Keratinocyte (primary cell): ENCODE measurements around the gene TNIK. TPM values are rescaled to one million over a fixed set of nuclear protein-coding genes. Genes with fewer than 3 reads are reported as not detected.
A peak's percentile ranks its signal among the peaks of the same experiment; 100 is the strongest.

Experiments
- DNase-seq: peaks from one replicate; pipeline ENCODE4 v3.0.0-alpha.2; 2011; ENCODE audit warnings: low read depth, missing footprints, low spot score
- FAIRE-seq: peaks from 2 replicates; lab custom pipeline; 2011; peaks lifted over from hg19 to GRCh38; lab: Jason Lieb, UNC
- H2AFZ ChIP-seq: 2 replicates; pipeline ENCODE4 v1.6.0; 2012; ENCODE audit warnings: low read length, control low read depth, inconsistent platforms; ENCODE audit not compliant: control insufficient read depth
- H3K27ac ChIP-seq: 2 replicates; pipeline ENCODE4 v1.5.1; 2011; ENCODE audit warnings: low read length; ENCODE audit not compliant: control insufficient read depth, insufficient read depth
- H3K27me3 ChIP-seq: 3 replicates; pipeline ENCODE4 v1.6.0; 2011; ENCODE audit warnings: low read length; ENCODE audit not compliant: control insufficient read depth, insufficient read depth; ENCODE audit errors: extremely low read depth
- H3K36me3 ChIP-seq, 2 experiments: 2 replicates in 1 of 2; 3 replicates in 1 of 2; pipeline ENCODE4 v1.5.1; 2011; ENCODE audit warnings: low read length in 2 of 2, mild to moderate bottlenecking in 1 of 2; ENCODE audit not compliant: control insufficient read depth in 2 of 2, insufficient read depth in 2 of 2; ENCODE audit errors: extremely low read depth in 1 of 2
- H3K4me1 ChIP-seq: 3 replicates; pipeline ENCODE4 v1.5.1; 2011; ENCODE audit warnings: low read length; ENCODE audit not compliant: control insufficient read depth, insufficient read depth; ENCODE audit errors: extremely low read depth
- H3K4me2 ChIP-seq: 3 replicates; pipeline ENCODE4 v1.6.0; 2011; ENCODE audit warnings: low read depth, low read length; ENCODE audit not compliant: control insufficient read depth, insufficient read depth; ENCODE audit errors: extremely low read depth
- H3K4me3 ChIP-seq, 3 experiments: fragments of 200-600 bp in 1 of 3; sonication (generic) in 1 of 3; 2 replicates in 2 of 3; 3 replicates in 1 of 3; pipeline ENCODE4 v1.5.1; 2011 to 2016; ENCODE audit warnings: low read length in 3 of 3, mild to moderate bottlenecking in 3 of 3, control low read depth in 2 of 3, inconsistent platforms in 1 of 3, low read depth in 1 of 3, mixed read lengths in 1 of 3, mixed run types in 1 of 3, moderate library complexity in 1 of 3; ENCODE audit not compliant: control insufficient read depth in 2 of 3, insufficient read depth in 2 of 3; ENCODE audit errors: extremely low read depth in 1 of 3
- H3K79me2 ChIP-seq: 2 replicates; pipeline ENCODE4 v1.6.0; 2012; ENCODE audit warnings: low read length; ENCODE audit not compliant: control insufficient read depth, insufficient read depth
- H3K9ac ChIP-seq: 3 replicates; pipeline ENCODE4 v1.6.0; 2011; ENCODE audit warnings: low read length; ENCODE audit not compliant: control insufficient read depth, insufficient read depth; ENCODE audit errors: extremely low read depth
- H3K9me1 ChIP-seq: 3 replicates; pipeline ENCODE4 v1.6.0; 2011; ENCODE audit warnings: low read length; ENCODE audit not compliant: control insufficient read depth, insufficient read depth; ENCODE audit errors: extremely low read depth
- H3K9me3 ChIP-seq: 2 replicates; pipeline ENCODE4 v1.5.1; 2012; ENCODE audit warnings: low read depth, low read length; ENCODE audit not compliant: control insufficient read depth
- H4K20me1 ChIP-seq: 3 replicates; pipeline ENCODE4 v1.6.0; 2011; ENCODE audit warnings: low read length; ENCODE audit not compliant: control insufficient read depth, insufficient read depth; ENCODE audit errors: extremely low read depth
- EZH2 ChIP-seq: IDR thresholded peaks from one replicate; pipeline ENCODE4 v1.6.1; 2012; ENCODE audit warnings: inconsistent platforms, mild to moderate bottlenecking, low read length, moderate library complexity
- dilution Hi-C: fragments of 300-500 bp; cut with MboI; formaldehyde crosslinking; loops from one replicate; pipeline ENCODE4 v1.7.0; 2020; ENCODE audit warnings: low sequenced_read_pairs; ENCODE audit not compliant: extremely low pct_ligation_motif_present
- polyA plus RNA-seq, 5 experiments: library from polyadenylated mRNA; depleted of rRNA in 3 of 5; stranded (reverse) in 3 of 5; stranded (forward) in 1 of 5; unstranded in 1 of 5; fragments of >200 nt; gene quantifications; 1 replicate in 1 of 5; 2 replicates in 3 of 5; 3 replicates in 1 of 5; pipeline versions ENCODE4 v1.2.1 to v1.2.3, GENCODE V29; 2011 to 2012; ENCODE audit warnings: missing spikeins in 2 of 5, low read depth in 1 of 5, low replicate concordance in 1 of 5
- TF ChIP-seq, protein P1 (sequence below), 3 experiments: IDR thresholded peaks in 1 of 3; conservative IDR thresholded peaks in 1 of 3; optimal IDR thresholded peaks in 1 of 3; 2 replicates in 2 of 3; 3 replicates in 1 of 3; pipeline versions ENCODE3 to v1.5.1; 2011; ENCODE audit warnings: low read length in 3 of 3, mild to moderate bottlenecking in 3 of 3, moderate library complexity in 2 of 3, control low read depth in 1 of 3, inconsistent platforms in 1 of 3; ENCODE audit not compliant: insufficient read depth in 2 of 3; ENCODE audit errors: extremely low read depth in 1 of 3

Gene TNIK
- polyA plus RNA-seq, 1 donor (not counting 4 experiments of a cell fraction or from before 2014, with no cell fraction given), result 4.4 TPM

DNA sequence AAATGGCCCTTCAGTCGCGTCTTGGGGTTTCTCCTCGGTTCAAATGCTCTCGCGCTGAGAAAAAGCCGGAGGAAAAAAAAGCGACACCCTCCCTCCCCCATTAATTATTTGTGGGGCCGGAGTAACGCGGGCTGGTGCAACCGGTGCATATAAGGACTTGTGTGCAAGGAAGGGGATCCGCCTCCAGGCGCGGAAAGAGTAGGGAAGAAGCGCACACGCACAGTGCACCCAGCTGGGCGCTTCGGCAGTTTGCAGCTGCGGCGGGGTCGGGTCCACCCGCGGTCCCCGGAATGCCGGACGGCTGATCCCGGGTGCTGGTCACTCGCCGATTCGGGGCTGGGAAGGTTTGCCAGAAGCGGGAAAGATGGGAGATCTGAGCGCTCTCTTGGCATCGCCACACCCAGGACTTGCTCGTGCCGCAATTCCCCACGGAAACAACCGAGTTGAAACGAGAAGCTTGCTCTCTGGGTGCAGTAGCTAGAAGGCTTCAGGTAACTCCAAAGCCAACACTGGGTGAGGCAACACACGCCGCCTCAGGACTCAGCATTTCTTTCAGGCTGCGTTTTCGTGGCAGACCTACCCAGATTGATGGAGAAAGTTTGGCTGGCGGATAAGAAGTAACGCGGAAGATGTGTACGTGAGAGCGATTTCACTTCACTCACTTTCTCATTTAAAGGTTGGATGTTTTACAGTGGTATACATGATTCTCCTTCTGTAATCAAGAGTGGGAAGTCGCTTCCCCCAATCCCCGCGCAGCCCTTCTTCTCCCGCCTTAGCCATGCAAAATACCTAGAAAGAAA is 720 bp upstream of the TNIK start:
- Histone ChIP-seq H3K4me1 (peaks cover 14% of the 10 kb centered on the region), H3K9me3 (no peaks in the 10 kb centered on the region), H3K27me3 (no peaks in the 10 kb centered on the region), H3K27ac (peak overlapping the region; percentile 31), H3K9ac (peak overlapping the region; percentile 70), H4K20me1 (no peaks in the 10 kb centered on the region), H3K9me1 (no peaks in the 10 kb centered on the region), H3K4me3 (peak overlapping the region; percentile 63 to 90 (median 74)), H3K79me2 (peaks cover 3% of the 10 kb centered on the region), H2AFZ (peak overlapping the region; percentile 98), H3K4me2 (peak overlapping the region; percentile 94), H3K36me3 (no peaks in the 10 kb centered on the region)
- DNase-seq (peak; percentile 13), FAIRE-seq (peak; percentile 32)
- TF ChIP-seq, protein P1, sequence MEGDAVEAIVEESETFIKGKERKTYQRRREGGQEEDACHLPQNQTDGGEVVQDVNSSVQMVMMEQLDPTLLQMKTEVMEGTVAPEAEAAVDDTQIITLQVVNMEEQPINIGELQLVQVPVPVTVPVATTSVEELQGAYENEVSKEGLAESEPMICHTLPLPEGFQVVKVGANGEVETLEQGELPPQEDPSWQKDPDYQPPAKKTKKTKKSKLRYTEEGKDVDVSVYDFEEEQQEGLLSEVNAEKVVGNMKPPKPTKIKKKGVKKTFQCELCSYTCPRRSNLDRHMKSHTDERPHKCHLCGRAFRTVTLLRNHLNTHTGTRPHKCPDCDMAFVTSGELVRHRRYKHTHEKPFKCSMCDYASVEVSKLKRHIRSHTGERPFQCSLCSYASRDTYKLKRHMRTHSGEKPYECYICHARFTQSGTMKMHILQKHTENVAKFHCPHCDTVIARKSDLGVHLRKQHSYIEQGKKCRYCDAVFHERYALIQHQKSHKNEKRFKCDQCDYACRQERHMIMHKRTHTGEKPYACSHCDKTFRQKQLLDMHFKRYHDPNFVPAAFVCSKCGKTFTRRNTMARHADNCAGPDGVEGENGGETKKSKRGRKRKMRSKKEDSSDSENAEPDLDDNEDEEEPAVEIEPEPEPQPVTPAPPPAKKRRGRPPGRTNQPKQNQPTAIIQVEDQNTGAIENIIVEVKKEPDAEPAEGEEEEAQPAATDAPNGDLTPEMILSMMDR (optimal IDR thresholded peaks at IDR 0.05 in 1 of 3, IDR thresholded peaks at IDR 0.05 in 1 of 3, conservative IDR thresholded peaks at IDR 0.05 in 1 of 3; ENCODE audit: extremely low read depth in 1 of 3, insufficient read depth in 2 of 3, low read length in 3 of 3), result peak in 2 of 3 experiments; percentile 16 to 56
- no peak for TF ChIP-seq EZH2
- dilution Hi-C loops, result no loop called here

DNA sequence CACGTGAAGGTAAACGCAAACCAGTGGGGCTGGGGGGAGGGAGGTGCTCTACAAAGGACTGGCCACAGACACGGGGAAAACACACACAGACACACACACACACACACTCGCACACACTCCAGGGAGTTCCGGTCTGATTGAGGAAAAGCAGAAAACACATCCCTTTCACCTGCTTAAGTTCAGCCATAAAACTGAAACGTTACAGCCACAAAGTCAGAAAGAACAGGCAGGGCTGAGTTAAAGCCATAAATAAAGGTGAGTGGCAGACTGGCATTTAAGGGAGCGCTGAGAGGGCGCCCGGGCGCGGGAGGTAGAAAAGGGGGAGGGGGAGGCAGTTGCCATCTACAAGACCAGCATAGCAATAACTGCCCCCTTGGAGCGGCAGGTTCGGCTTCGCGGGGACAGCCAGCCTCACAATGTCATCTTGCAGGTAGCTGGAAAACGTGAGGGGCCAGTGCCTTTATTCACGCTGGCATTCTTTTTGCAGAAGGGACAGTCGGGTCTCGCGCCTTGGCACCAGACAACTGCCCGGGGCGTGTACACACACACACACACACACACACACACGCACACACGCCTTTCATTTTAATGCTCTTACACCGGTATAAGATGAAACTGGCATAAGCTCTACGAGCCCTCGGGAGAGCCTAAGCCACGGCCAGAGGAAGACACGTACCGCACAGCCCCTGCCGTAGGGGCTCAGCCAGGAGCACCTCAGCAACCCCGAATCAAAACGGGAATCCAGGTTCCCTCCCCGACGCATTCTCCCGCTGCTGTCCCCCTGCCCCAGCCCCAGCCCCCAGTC is 866 bp downstream of the TNIK start:
- H2AFZ ChIP-seq, result peak overlapping the region; percentile 98
- no peaks in the 10 kb centered on the region for H3K9me3 ChIP-seq
- peaks cover 6% of the 10 kb centered on the region for H3K79me2 ChIP-seq
- H4K20me1 ChIP-seq, result no peaks in the 10 kb centered on the region
- TF ChIP-seq, protein P1 (optimal IDR thresholded peaks at IDR 0.05 in 1 of 3, IDR thresholded peaks at IDR 0.05 in 1 of 3, conservative IDR thresholded peaks at IDR 0.05 in 1 of 3; ENCODE audit: extremely low read depth in 1 of 3, insufficient read depth in 2 of 3, low read length in 3 of 3), result no peak
- TF ChIP-seq EZH2, result no peak
- H3K36me3 ChIP-seq, result no peaks in the 10 kb centered on the region
- peak overlapping the region; percentile 70 for H3K9ac ChIP-seq
- H3K9me1 ChIP-seq, result no peaks in the 10 kb centered on the region
- no peak for FAIRE-seq
- no peak for DNase-seq
- peak overlapping the region; percentile 94 for H3K4me2 ChIP-seq
- peak overlapping the region; percentile 63 to 90 (median 74) for H3K4me3 ChIP-seq
- dilution Hi-C loops, result no loop called here
- no peaks in the 10 kb centered on the region for H3K27me3 ChIP-seq
- peaks cover 14% of the 10 kb centered on the region for H3K4me1 ChIP-seq
- no peak overlapping the region for H3K27ac ChIP-seq
